Activated T-helper 2 cell treated with anti-CD3 and anti-CD28 coated beads, Interferon-gamma antibody, Interleukin-2, Interleukin-4, amounts not matched to agents 10 μg/mL and 5 μg/mL and 100 μg/mL, durations not matched to agents 14 hours and 24 hours and 36 hours (primary cell): ENCODE measurements around the gene NGEF. TPM values are rescaled to one million over a fixed set of nuclear protein-coding genes. Genes with fewer than 3 reads are reported as not detected.

Source experiments
- DNase-seq: peaks from one replicate; pipeline ENCODE4 v3.0.0; 2021; ENCODE audit warnings: low spot score
- H3K27ac Mint-ChIP-seq: one replicate; pipeline ENCODE4 v1.8.0; 2021; ENCODE audit warnings: mixed read lengths
- H3K27me3 Mint-ChIP-seq: one replicate; pipeline ENCODE4 v1.8.0; 2021; ENCODE audit warnings: low read depth, mixed read lengths
- H3K36me3 Mint-ChIP-seq: one replicate; pipeline ENCODE4 v1.8.0; 2021; ENCODE audit warnings: low read depth, mixed read lengths
- H3K4me1 Mint-ChIP-seq: one replicate; pipeline ENCODE4 v1.8.0; 2021; ENCODE audit warnings: low read depth, mixed read lengths
- H3K4me3 Mint-ChIP-seq: one replicate; pipeline ENCODE4 v1.8.0; 2021; ENCODE audit warnings: low read depth, mild to moderate bottlenecking, moderate library complexity, mixed read lengths
- H3K9me3 Mint-ChIP-seq: one replicate; pipeline ENCODE4 v1.8.0; 2021; ENCODE audit warnings: mixed read lengths
- intact Hi-C: fragments of 100-400 bp; cut with micrococcal nuclease; formaldehyde crosslinking; loops from one replicate; pipeline ENCODE4 v1.15.1; 2023
- total RNA-seq: library from RNA; stranded (reverse); gene quantifications from 2 replicates; pipeline ENCODE4 v1.2.3, GENCODE V29; 2022

NGEF gene
- total RNA-seq, 1 donor from 2014 or later: 2.5 TPM

GRCh38 chr2:232977438-232977971 lies 35.6 kb downstream of the NGEF start:
- Mint-ChIP-seq H3K4me3 (no peak overlapping the region), H3K4me1 (no peaks in the 10 kb centered on the region), H3K36me3 (no peaks in the 10 kb centered on the region), H3K27ac (no peak overlapping the region), H3K27me3 (peaks cover 3% of the 10 kb centered on the region), H3K9me3 (no peaks in the 10 kb centered on the region)
- intact Hi-C loops: no loop called here
- DNase-seq: no peak

GRCh38 chr2:232976666-232977437 lies 36.2 kb downstream of the NGEF start:
- no peak for DNase-seq
- no peaks in the 10 kb centered on the region for H3K9me3 Mint-ChIP-seq
- H3K27ac Mint-ChIP-seq: no peak overlapping the region
- intact Hi-C loops: no loop called here
- H3K4me3 Mint-ChIP-seq: no peak overlapping the region
- H3K36me3 Mint-ChIP-seq: no peaks in the 10 kb centered on the region
- peaks cover 3% of the 10 kb centered on the region for H3K27me3 Mint-ChIP-seq
- H3K4me1 Mint-ChIP-seq: no peaks in the 10 kb centered on the region

- DNase-seq: no peak
- Mint-ChIP-seq H3K4me3 (no peak overlapping the region), H3K4me1 (no peaks in the 10 kb centered on the region), H3K27ac (no peak overlapping the region), H3K27me3 (peaks cover 4% of the 10 kb centered on the region), H3K36me3 (no peaks in the 10 kb centered on the region), H3K9me3 (no peaks in the 10 kb centered on the region)
- intact Hi-C loops: no loop called here
Observed at GRCh38 chr2:232976176-232976575, 36.9 kb downstream of the NGEF start.

- intact Hi-C loops: no loop called here
- Mint-ChIP-seq H3K4me1 (no peaks in the 10 kb centered on the region), H3K4me3 (no peak overlapping the region), H3K27ac (no peak overlapping the region), H3K36me3 (no peaks in the 10 kb centered on the region), H3K9me3 (no peaks in the 10 kb centered on the region), H3K27me3 (peaks cover 4% of the 10 kb centered on the region)
- no peak for DNase-seq
Observed at GRCh38 chr2:232974396-232974795, 38.7 kb downstream of the NGEF start.

GRCh38 chr2:232973796-232974195 lies 39.3 kb downstream of the NGEF start:
- H3K36me3 Mint-ChIP-seq: no peaks in the 10 kb centered on the region
- H3K9me3 Mint-ChIP-seq: no peaks in the 10 kb centered on the region
- no peaks in the 10 kb centered on the region for H3K4me1 Mint-ChIP-seq
- H3K27me3 Mint-ChIP-seq: peaks cover 4% of the 10 kb centered on the region
- H3K27ac Mint-ChIP-seq: no peak overlapping the region
- DNase-seq: no peak
- no peak overlapping the region for H3K4me3 Mint-ChIP-seq
- intact Hi-C loops: no loop called here

- Mint-ChIP-seq H3K9me3 (no peaks in the 10 kb centered on the region), H3K4me3 (no peak overlapping the region), H3K4me1 (no peaks in the 10 kb centered on the region), H3K27ac (no peak overlapping the region), H3K36me3 (no peaks in the 10 kb centered on the region), H3K27me3 (peaks cover 4% of the 10 kb centered on the region)
- intact Hi-C loops: no loop called here
- DNase-seq: no peak
Observed at GRCh38 chr2:232973011-232973735, 39.9 kb downstream of the NGEF start.

GRCh38 chr2:232971744-232972143 lies 41.3 kb downstream of the NGEF start:
- Mint-ChIP-seq H3K9me3 (no peaks in the 10 kb centered on the region), H3K27ac (no peak overlapping the region), H3K36me3 (no peaks in the 10 kb centered on the region), H3K27me3 (peaks cover 4% of the 10 kb centered on the region), H3K4me3 (no peak overlapping the region), H3K4me1 (no peaks in the 10 kb centered on the region)
- intact Hi-C loops: no loop called here
- DNase-seq: no peak

- Mint-ChIP-seq H3K27ac (no peak overlapping the region), H3K27me3 (peaks cover 4% of the 10 kb centered on the region), H3K9me3 (no peaks in the 10 kb centered on the region), H3K36me3 (no peaks in the 10 kb centered on the region), H3K4me1 (no peaks in the 10 kb centered on the region), H3K4me3 (no peak overlapping the region)
- DNase-seq: no peak
- intact Hi-C loops: no loop called here
Observed at GRCh38 chr2:232970051-232970450, 43.0 kb downstream of the NGEF start.

- Mint-ChIP-seq H3K4me1 (no peaks in the 10 kb centered on the region), H3K4me3 (no peak overlapping the region), H3K36me3 (no peaks in the 10 kb centered on the region), H3K9me3 (no peaks in the 10 kb centered on the region), H3K27ac (no peak overlapping the region), H3K27me3 (peaks cover 3% of the 10 kb centered on the region)
- intact Hi-C loops: no loop called here
- DNase-seq: no peak
Observed at GRCh38 chr2:232967474-232967873, 45.6 kb downstream of the NGEF start.

- intact Hi-C loops: no loop called here
- no peak for DNase-seq
- Mint-ChIP-seq H3K36me3 (no peaks in the 10 kb centered on the region), H3K9me3 (no peaks in the 10 kb centered on the region), H3K27me3 (peaks cover 1% of the 10 kb centered on the region), H3K27ac (no peak overlapping the region), H3K4me1 (no peaks in the 10 kb centered on the region), H3K4me3 (no peak overlapping the region)
Observed at GRCh38 chr2:232966122-232966521, 46.9 kb downstream of the NGEF start.

- Mint-ChIP-seq H3K27me3 (peaks cover 3% of the 10 kb centered on the region), H3K4me1 (no peaks in the 10 kb centered on the region), H3K36me3 (no peaks in the 10 kb centered on the region), H3K9me3 (no peaks in the 10 kb centered on the region), H3K27ac (no peak overlapping the region), H3K4me3 (no peak overlapping the region)
- DNase-seq: no peak
- intact Hi-C loops: no loop called here
Observed at GRCh38 chr2:232963913-232964312, 49.1 kb downstream of the NGEF start.

- no peak overlapping the region for H3K4me3 Mint-ChIP-seq
- H3K9me3 Mint-ChIP-seq: no peaks in the 10 kb centered on the region
- no peak for DNase-seq
- no peaks in the 10 kb centered on the region for H3K4me1 Mint-ChIP-seq
- no peaks in the 10 kb centered on the region for H3K36me3 Mint-ChIP-seq
- peaks cover 13% of the 10 kb centered on the region for H3K27me3 Mint-ChIP-seq
- H3K27ac Mint-ChIP-seq: no peak overlapping the region
- intact Hi-C loops: no loop called here
Observed at GRCh38 chr2:232960862-232961261, 52.2 kb downstream of the NGEF start.

GRCh38 chr2:232959139-232959538 lies 53.9 kb downstream of the NGEF start:
- no peak for DNase-seq
- Mint-ChIP-seq H3K4me3 (no peak overlapping the region), H3K27ac (no peak overlapping the region), H3K4me1 (no peaks in the 10 kb centered on the region), H3K36me3 (no peaks in the 10 kb centered on the region), H3K27me3 (peaks cover 13% of the 10 kb centered on the region), H3K9me3 (no peaks in the 10 kb centered on the region)
- intact Hi-C loops: no loop called here
